HG03460 (cell line): ENCODE data around the gene NTSR2.

Experiments used
- ATAC-seq: cut with Tn5 transposase; IDR thresholded peaks from one replicate; pipeline ENCODE4 v1.9.1; 2021; ENCODE audit not compliant: unreplicated experiment

The NTSR2 gene

DNA sequence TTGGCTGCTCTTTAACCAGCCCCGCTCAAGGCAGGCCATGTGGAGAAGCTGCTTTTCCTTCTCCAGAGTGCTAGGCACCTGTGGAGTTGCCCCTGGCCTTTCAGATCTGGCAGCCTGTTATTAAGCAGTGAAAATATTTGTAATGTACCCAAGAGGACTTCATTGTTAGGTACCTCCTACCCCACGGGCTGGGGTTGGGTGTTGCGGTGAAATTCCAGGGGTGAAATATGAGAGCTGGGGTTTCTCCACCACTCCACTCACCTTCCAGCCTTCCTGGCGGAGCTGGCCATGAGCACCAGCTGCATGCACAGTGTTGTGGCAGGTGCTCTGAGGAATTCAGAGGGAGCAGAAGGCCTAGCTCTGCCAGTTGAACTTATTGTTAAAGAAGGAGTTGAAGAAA lies 39.1 kb downstream of the NTSR2 start:
- ATAC-seq, result no peak

- ATAC-seq, result no peak
These were observed 40.1 kb downstream of the NTSR2 start for GRCh38 chr2:11629851-11630250.

DNA sequence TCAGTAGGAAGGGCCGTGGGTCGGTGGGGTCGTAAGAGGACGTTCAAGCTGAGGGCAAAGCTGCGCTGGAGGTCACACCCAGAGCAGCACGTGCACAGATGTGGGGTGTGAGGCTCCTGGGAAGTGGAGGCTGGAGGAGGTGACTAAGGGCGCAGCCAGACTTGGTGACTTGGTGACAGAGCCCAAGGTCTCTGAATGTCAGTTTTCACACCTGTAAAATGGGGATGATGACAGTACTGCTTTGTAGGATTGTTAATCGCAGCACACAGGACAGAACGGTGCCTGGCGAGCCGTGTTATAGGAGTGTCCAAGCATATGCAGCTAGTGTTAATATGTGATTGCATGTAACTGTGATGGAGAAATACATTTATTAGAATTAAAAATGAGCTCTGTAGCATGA lies 40.8 kb downstream of the NTSR2 start:
- no peak for ATAC-seq

GRCh38 chr2:11628675-11629074 lies 41.3 kb downstream of the NTSR2 start:
- no peak for ATAC-seq

DNA sequence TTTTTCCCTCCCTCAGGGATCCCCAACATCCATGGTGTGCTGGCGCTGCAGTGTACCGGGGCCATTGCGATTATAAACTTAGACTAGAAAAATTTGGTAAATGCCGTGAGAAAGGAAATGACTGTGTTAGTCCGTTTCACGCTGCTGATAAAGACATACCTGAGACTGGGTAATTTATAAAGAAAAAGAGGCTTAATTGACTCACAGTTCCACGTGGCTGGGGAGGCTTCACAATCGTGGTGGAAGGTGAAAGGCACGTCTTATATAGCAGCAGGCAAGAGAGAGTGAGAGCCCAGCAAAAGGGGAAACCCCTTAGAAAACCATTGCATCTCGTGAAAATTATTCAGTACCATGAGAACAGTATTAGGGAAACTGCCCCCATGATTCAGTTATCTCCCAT lies 44.3 kb downstream of the NTSR2 start:
- no peak for ATAC-seq

DNA sequence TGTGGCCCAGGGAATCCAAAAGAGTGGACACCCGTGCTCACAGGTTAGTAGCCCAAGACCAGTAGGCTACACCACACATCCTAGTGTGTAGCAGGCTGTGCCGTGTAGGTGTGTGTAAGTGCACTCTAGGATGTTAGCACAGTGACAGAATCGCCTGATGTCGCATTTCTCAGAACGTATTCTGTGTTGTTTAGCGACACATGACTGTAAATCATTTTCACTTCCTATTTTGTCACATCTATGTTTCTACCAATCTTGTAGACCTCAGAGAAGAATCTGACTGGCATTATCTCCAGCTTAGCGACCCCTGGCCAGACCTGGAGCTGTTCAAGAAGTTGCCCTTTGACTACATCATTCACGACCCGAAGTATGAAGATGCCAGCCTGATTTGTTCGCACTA lies 45.1 kb downstream of the NTSR2 start:
- no peak for ATAC-seq

DNA sequence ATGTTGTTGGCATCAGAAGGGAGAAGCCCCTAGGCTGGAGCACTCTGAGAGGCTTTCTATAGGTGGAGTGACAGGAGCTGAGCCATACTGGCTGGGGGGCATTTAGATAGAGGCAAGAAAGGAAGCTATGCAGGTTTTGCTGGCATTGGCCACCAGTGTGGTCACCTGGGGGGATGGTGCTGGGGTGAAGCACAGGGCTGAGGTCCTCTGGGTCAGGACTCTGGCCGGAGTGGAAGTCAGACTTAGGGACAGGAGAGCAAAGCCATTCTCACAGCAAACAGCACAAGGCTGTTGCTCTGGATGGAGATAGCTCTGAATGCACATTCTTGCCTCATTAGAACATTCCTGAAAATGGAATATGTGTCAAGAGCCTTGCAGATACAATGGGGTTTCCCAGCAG lies 47.4 kb downstream of the NTSR2 start:
- no peak for ATAC-seq

DNA sequence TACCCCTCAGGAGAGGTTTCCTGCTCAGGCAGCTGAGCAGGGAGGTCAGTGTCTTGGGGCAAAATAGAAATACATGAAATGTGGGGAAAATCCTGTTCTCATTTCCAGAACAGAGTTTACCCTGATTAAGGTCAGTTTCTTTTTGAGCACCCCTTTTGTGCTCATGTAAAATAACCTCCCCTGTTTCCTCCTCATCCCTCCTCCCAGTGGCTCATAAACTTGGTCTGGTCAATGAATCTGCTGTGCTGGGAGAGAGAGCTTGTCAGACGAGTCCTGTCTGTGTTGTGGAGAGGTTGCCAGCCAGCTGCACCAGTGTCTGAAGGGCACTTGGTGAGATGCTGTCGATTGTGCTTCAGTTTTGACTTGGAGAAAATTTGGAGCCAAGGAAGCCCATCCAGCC lies 48.6 kb downstream of the NTSR2 start:
- ATAC-seq, result no peak

DNA sequence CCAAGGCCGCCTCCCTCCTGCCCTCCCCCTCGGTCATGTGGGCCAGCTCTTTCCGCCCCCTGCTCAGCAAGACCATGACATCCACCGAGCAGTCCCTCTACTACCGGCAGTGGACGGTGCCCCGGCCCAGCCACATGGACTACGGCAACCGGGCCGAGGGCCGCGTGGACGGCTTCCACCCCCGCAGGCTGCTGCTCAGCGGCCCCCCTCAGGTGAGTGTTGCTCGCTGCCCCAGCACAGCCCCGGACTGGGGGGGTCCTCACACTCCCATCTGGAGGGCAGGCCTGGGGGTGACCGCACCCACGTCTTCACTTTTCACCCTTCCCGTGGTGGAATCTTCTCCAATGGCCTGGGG lies 51.3 kb downstream of the NTSR2 start:
- ATAC-seq, result no peak

DNA sequence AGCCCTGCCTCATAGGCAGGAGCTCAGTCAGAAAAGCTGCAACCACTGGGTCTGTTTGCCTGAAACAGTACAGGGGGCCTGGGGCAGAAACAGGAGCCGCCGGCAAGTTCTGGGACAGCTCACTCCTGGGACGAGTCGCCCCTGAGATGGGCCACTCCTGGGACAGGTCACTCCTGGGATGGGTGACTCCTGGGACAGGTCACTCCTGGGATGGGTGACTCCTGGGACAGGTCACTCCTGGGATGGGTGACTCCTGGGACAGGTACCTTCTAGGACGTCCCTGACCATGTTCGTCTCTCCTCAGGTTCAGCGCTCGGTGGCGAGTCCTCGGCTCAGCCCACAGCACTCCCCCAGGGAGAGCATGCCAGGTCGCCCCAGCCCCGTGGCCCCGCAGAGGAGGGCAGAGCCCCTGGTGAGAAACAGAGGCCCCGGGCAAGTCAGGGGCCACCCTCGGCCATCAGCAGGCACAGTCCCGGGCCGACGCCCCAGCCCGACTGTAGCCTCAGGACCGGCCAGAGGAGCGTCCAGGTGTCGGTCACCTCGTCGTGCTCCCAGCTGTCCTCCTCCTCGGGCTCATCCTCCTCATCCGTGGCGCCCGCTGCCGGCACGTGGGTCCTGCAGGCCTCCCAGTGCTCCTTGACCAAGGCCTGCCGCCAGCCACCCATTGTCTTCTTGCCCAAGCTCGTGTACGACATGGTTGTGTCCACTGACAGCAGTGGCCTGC lies 51.8 kb downstream of the NTSR2 start:
- no peak for ATAC-seq

DNA sequence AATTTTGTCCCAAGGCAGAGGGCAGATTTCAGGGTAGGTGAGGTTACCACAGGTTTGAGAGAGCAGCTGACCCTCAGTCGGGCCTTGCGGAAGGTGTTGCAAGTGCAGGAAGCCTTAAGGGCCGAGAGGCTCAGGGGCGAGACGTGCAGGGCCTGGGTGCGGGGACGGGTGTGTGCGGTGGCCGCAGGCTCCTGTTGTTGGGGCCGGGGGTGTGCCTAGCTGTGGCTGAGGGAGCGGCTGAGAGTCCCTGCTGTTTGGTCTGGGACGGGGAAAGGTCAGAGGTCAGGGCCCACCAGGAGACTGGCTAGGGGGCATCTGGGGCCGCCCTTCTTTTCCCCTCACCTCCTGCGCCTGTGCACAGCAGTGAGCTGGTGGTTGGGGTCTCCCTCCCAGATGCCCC lies 52.5 kb downstream of the NTSR2 start:
- ATAC-seq, result no peak

GRCh38 chr2:11616851-11617415 lies 53.1 kb downstream of the NTSR2 start:
- ATAC-seq, result no peak

DNA sequence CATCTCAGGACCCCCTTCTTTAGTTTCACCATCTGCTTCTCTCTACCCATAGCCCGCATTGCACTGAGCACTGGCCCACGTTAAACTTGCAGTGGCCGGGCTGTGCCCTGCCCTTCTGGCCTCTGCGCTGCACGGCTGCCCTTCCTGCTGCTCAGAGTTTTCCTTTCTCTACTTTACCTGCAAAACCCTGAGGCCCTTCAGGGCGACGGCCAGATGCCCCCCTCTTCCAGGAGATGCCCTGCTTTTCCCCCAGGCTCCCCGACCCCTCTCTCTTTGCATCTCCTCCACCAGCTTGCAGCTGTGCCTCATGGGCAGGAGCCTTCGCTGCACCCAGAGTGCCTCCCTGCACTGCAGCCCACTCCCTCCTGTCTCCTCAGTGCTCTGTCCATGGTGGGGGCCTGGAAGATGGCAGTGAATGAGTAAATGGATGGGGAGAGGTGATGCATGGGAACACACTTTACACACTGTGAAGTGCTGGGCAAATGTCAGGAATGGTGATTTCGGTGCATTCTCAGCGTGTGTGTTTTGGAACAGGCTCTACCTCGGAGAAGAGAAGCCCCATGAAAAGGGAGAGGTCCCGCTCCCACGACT lies 53.8 kb downstream of the NTSR2 start:
- no peak for ATAC-seq

DNA sequence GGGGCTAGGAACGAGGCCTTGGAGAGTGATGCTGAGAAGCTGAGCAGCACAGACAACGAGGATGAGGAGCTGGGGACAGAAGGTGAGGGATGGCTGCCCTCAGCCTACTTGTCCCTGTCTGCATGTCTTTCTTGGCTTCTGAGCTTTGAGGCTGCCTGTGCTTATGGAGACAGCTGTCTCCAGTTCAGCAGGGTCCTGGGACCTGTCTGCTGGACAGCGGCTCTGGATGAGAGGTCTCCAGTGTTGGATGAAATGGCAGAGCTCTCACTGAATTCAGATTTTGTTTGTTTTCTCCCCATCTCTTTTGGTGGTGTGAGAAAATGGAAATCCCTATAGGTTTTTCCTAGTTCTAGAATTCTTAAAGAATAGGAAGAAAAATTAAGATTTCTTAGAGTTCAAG lies 54.8 kb downstream of the NTSR2 start:
- ATAC-seq, result no peak

DNA sequence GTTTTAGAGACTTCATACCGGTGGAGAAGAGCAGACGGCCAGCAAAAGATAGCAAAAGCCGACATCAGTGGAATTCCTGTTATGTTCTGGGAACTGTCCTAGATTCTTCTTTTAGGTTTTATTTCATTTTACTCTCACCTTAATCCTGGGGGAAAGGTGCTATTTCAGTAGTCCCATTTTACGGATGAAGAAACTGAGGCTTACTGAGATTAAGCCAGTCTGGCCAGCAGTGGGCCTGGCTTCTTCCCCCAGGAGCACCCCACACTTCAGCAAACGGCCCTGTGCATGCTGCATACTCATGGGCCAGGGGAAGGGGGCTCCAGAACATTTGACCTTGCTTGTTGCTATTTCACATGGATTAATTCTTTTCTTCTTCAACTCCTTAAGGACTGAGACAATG lies 56.7 kb downstream of the NTSR2 start:
- ATAC-seq, result no peak

GRCh38 chr2:11612553-11613215 lies 57.3 kb downstream of the NTSR2 start:
- no peak for ATAC-seq

DNA sequence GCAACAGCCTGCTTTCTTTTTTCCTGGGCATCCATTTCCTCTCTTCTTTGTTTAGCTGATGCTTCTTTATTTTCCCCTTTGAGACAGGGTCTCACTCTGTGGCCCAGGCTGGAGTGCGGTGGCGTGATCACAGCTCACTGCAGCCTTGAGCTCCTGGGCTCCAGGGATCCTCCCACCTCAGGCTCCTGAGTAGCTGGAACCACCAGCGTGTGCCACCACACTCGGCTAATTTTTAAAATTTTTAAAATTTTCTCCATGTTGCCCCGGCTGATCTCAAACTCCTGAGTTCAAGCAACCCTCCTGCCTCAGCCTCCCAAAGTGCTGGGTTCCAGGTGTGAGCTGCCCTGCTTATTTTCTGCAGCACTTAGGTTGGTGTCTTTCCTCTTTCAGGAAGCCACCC lies 58.7 kb downstream of the NTSR2 start:
- ATAC-seq, result no peak

DNA sequence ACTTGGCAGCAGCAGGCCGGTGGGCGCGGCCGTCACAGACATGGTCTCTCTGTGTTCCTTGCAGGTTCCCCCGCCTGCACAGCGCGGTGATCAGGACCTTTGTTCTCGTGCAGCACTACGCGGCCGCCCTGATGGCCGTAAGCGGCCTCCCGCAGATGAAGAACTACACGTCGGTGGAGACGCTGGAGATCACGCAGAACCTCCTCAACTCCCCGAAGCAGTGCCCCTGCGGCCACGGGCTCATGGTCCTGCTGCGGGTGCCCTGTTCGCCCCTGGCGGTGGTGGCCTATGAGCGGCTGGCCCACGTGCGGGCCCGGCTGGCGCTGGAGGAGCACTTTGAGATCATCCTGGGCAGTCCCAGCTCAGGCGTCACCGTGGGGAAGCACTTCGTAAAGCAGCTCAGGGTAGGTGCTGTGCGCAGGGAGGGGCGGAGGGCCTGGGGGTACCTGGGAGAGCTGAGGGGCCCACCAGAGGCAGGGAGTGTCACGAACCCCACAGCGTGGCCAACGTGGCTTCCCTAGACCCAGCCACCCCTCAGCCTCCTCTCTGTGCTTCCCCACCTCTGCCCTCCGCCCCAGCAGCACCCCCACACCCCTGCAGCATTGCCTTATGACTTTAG lies 59.3 kb downstream of the NTSR2 start:
- no peak for ATAC-seq
